A549 (cell line): Measurements from ENCODE around the gene CLEC5A.

Experiments
- EP300 ChIP-seq, 2 experiments: fragments of >200 bp; sonication (Bioruptor Twin); formaldehyde crosslinking; IDR thresholded peaks; 2 replicates in 1 of 2; 3 replicates in 1 of 2; pipeline ENCODE4 v1.6.1; 2016 to 2017
- FOSL2 ChIP-seq, 2 experiments: fragments of 450-650 bp in 1 of 2; fragments of >200 bp in 1 of 2; sonication (Bioruptor Twin) in 1 of 2; formaldehyde crosslinking; IDR thresholded peaks; 2 replicates each; pipeline versions ENCODE4 v1.5.0 to v1.6.1; 2016 to 2020; ENCODE audit warnings: mild to moderate bottlenecking in 1 of 2, moderate library complexity in 1 of 2
- KDM5A ChIP-seq: fragments of 200-600 bp; sonication (generic); IDR thresholded peaks from 2 replicates; pipeline ENCODE4 v1.6.1; 2016; ENCODE audit warnings: antibody characterized with exemption, mild to moderate bottlenecking
- POLR2A ChIP-seq: IDR thresholded peaks from 2 replicates; pipeline ENCODE4 v1.6.1; 2012; ENCODE audit warnings: mild to moderate bottlenecking, low read length
- TF ChIP-seq, protein P1 (sequence below): fragments of >200 bp; sonication (Bioruptor Twin); formaldehyde crosslinking; IDR thresholded peaks from 3 replicates; pipeline ENCODE4 v1.5.1; 2016
- TF ChIP-seq, protein P2 (sequence below): IDR thresholded peaks from 2 replicates; pipeline ENCODE4 v1.6.1; 2012
- TF ChIP-seq, protein P3 (sequence below): IDR thresholded peaks from 2 replicates; pipeline ENCODE4 v1.6.1; 2012

DNA sequence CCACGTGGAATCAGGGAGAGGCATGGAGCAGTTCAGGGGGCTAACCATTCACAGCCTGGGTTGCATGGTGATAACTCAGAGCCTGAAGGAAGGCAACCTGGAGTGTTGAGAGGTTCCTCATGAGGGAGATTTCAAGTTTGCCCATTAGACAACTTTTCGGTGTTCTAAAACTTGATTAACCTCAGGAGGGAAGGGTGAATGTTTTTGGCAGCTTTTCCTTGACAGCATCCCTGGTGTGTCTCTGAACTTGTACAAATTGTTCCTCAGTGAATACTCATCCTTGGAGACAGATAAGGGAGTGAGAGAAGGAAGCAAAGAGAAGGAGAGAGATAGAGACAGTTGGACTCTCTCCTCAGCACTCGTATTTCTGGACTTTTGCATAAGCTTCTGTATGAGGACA, 30.7 kb downstream of the CLEC5A start, which contains the start of gene OR9A4:
- TF ChIP-seq, protein P1, sequence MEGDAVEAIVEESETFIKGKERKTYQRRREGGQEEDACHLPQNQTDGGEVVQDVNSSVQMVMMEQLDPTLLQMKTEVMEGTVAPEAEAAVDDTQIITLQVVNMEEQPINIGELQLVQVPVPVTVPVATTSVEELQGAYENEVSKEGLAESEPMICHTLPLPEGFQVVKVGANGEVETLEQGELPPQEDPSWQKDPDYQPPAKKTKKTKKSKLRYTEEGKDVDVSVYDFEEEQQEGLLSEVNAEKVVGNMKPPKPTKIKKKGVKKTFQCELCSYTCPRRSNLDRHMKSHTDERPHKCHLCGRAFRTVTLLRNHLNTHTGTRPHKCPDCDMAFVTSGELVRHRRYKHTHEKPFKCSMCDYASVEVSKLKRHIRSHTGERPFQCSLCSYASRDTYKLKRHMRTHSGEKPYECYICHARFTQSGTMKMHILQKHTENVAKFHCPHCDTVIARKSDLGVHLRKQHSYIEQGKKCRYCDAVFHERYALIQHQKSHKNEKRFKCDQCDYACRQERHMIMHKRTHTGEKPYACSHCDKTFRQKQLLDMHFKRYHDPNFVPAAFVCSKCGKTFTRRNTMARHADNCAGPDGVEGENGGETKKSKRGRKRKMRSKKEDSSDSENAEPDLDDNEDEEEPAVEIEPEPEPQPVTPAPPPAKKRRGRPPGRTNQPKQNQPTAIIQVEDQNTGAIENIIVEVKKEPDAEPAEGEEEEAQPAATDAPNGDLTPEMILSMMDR = no peak
- no peak for TF ChIP-seq POLR2A
- no peak for TF ChIP-seq EP300 (IDR thresholded peaks at IDR 0.05)
- TF ChIP-seq, protein P2, sequence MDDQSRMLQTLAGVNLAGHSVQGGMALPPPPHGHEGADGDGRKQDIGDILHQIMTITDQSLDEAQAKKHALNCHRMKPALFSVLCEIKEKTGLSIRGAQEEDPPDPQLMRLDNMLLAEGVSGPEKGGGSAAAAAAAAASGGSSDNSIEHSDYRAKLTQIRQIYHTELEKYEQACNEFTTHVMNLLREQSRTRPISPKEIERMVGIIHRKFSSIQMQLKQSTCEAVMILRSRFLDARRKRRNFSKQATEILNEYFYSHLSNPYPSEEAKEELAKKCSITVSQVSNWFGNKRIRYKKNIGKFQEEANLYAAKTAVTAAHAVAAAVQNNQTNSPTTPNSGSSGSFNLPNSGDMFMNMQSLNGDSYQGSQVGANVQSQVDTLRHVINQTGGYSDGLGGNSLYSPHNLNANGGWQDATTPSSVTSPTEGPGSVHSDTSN = no peak
- TF ChIP-seq, protein P3, sequence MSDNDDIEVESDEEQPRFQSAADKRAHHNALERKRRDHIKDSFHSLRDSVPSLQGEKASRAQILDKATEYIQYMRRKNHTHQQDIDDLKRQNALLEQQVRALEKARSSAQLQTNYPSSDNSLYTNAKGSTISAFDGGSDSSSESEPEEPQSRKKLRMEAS = no peak
- TF ChIP-seq FOSL2 (IDR thresholded peaks at IDR 0.05) = no peak
- TF ChIP-seq FOSL2 (CRISPR knock-in tag; IDR thresholded peaks at IDR 0.05) = no peak
- no peak for TF ChIP-seq KDM5A
